Neural progenitor cell (in vitro differentiated cells): ENCODE results near the gene MATCAP1. TPM values are rescaled to one million over a fixed set of nuclear protein-coding genes. Genes with fewer than 3 reads are reported as not detected.
A peak's percentile ranks its signal among the peaks of the same experiment; 100 is the strongest.

Source experiments
- DNase-seq: peaks from one replicate; pipeline ENCODE4 v3.0.0-alpha.2; 2016; ENCODE audit warnings: low spot score
- H2AFZ ChIP-seq: fragments of 200-600 bp; sonication (generic); replicated peaks from 2 replicates; pipeline ENCODE4 v1.6.1; 2016; ENCODE audit warnings: antibody characterized with exemption
- H3F3A ChIP-seq: fragments of 200-600 bp; sonication (generic); 2 replicates; pipeline ENCODE4 v1.6.1; 2016; ENCODE audit warnings: antibody characterized with exemption, low read depth
- H3K27ac ChIP-seq: fragments of 200-600 bp; sonication (generic); 2 replicates; pipeline ENCODE4 v1.5.1; 2016; ENCODE audit warnings: mild to moderate bottlenecking
- H3K27me3 ChIP-seq: fragments of 200-600 bp; sonication (generic); 2 replicates; pipeline ENCODE4 v1.6.1; 2016; ENCODE audit warnings: mild to moderate bottlenecking, moderate library complexity
- H3K36me3 ChIP-seq: fragments of 200-600 bp; sonication (generic); 2 replicates; pipeline ENCODE4 v1.5.1; 2016
- H3K4me1 ChIP-seq: fragments of 200-600 bp; sonication (generic); 2 replicates; pipeline ENCODE4 v1.6.1; 2016; ENCODE audit warnings: mixed run types
- H3K4me2 ChIP-seq: fragments of 200-600 bp; sonication (generic); 2 replicates; pipeline ENCODE4 v1.6.1; 2016
- H3K4me3 ChIP-seq: fragments of 200-600 bp; sonication (generic); 2 replicates; pipeline ENCODE4 v1.5.1; 2016
- H3K79me2 ChIP-seq: fragments of 200-600 bp; sonication (generic); 2 replicates; pipeline ENCODE4 v1.6.1; 2016; ENCODE audit warnings: low read depth
- H3K9ac ChIP-seq: fragments of 200-600 bp; sonication (generic); 2 replicates; pipeline ENCODE4 v1.6.1; 2016
- H3K9me3 ChIP-seq: fragments of 200-600 bp; sonication (generic); 2 replicates; pipeline ENCODE4 v1.5.1; 2016; ENCODE audit warnings: low read depth
- H4K20me1 ChIP-seq: fragments of 200-600 bp; sonication (generic); 2 replicates; pipeline ENCODE4 v1.6.1; 2016; ENCODE audit warnings: low read depth
- H3K27ac Mint-ChIP-seq: 3 replicates; pipeline ENCODE4 v1.8.0; 2021; ENCODE audit warnings: mixed read lengths
- H3K27me3 Mint-ChIP-seq: 2 replicates; pipeline ENCODE4 v1.8.0; 2022; ENCODE audit warnings: low read depth, mild to moderate bottlenecking, inconsistent platforms, moderate library complexity, mixed read lengths; ENCODE audit not compliant: insufficient read depth
- H3K36me3 Mint-ChIP-seq: 3 replicates; pipeline ENCODE4 v1.8.0; 2021; ENCODE audit warnings: mixed read lengths
- H3K4me1 Mint-ChIP-seq: 3 replicates; pipeline ENCODE4 v1.8.0; 2021; ENCODE audit warnings: mixed read lengths
- H3K4me3 Mint-ChIP-seq: 3 replicates; pipeline ENCODE4 v1.8.0; 2021; ENCODE audit warnings: mild to moderate bottlenecking, moderate library complexity, mixed read lengths
- H3K9me3 Mint-ChIP-seq: 3 replicates; pipeline ENCODE4 v1.8.0; 2020; ENCODE audit warnings: mixed read lengths
- EZH2 ChIP-seq: fragments of 200-600 bp; sonication (generic); IDR thresholded peaks from 2 replicates; pipeline ENCODE4 v1.6.1; 2017; ENCODE audit warnings: antibody characterized with exemption, mild to moderate bottlenecking, moderate library complexity
- EZH2phosphoT487 ChIP-seq: fragments of 200-600 bp; sonication (generic); IDR thresholded peaks from 2 replicates; pipeline ENCODE4 v1.6.1; 2017; ENCODE audit warnings: antibody characterized with exemption
- total RNA-seq: library from RNA; depleted of rRNA; stranded (reverse); fragments of >200 nt; gene quantifications from 2 replicates; pipeline ENCODE4 v1.2.3, GENCODE V29; 2015; ENCODE audit warnings: low replicate concordance
- TF ChIP-seq, protein P1 (sequence below): fragments of 200-600 bp; sonication (generic); IDR thresholded peaks from 2 replicates; pipeline ENCODE4 v1.5.1; 2017; ENCODE audit warnings: antibody characterized with exemption, mild to moderate bottlenecking

The MATCAP1 gene
- total RNA-seq, 1 donor from 2014 or later = 15.7 TPM

GRCh38 chr16:67163999-67164558 lies 19.7 kb downstream of the MATCAP1 start:
- peak; percentile 48 for DNase-seq
- H3K27me3 ChIP-seq = peaks cover 100% of the 10 kb centered on the region
- H3K4me1 ChIP-seq = no peaks in the 10 kb centered on the region
- Mint-ChIP-seq H3K36me3 (no peaks in the 10 kb centered on the region), H3K27ac (no peak overlapping the region), H3K27me3 (peaks cover 82% of the 10 kb centered on the region), H3K4me3 (peak overlapping the region; percentile 69), H3K4me1 (peaks cover 2% of the 10 kb centered on the region), H3K9me3 (no peaks in the 10 kb centered on the region)
- no peak overlapping the region for H3K27ac ChIP-seq
- H3K9me3 ChIP-seq = no peaks in the 10 kb centered on the region
- H3K36me3 ChIP-seq = no peaks in the 10 kb centered on the region
- H3K4me2 ChIP-seq = peak overlapping the region; percentile 84
- TF ChIP-seq, protein P1, sequence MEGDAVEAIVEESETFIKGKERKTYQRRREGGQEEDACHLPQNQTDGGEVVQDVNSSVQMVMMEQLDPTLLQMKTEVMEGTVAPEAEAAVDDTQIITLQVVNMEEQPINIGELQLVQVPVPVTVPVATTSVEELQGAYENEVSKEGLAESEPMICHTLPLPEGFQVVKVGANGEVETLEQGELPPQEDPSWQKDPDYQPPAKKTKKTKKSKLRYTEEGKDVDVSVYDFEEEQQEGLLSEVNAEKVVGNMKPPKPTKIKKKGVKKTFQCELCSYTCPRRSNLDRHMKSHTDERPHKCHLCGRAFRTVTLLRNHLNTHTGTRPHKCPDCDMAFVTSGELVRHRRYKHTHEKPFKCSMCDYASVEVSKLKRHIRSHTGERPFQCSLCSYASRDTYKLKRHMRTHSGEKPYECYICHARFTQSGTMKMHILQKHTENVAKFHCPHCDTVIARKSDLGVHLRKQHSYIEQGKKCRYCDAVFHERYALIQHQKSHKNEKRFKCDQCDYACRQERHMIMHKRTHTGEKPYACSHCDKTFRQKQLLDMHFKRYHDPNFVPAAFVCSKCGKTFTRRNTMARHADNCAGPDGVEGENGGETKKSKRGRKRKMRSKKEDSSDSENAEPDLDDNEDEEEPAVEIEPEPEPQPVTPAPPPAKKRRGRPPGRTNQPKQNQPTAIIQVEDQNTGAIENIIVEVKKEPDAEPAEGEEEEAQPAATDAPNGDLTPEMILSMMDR = no peak
- peak; percentile 45 for TF ChIP-seq EZH2phosphoT487
- peak; percentile 82 for TF ChIP-seq EZH2
- H3K4me3 ChIP-seq = peak overlapping the region; percentile 47
- H3K79me2 ChIP-seq = no peaks in the 10 kb centered on the region
- no peak overlapping the region for H3K9ac ChIP-seq
- no peak overlapping the region for H2AFZ ChIP-seq
- H4K20me1 ChIP-seq = peaks cover 49% of the 10 kb centered on the region
- peaks cover 20% of the 10 kb centered on the region for H3F3A ChIP-seq

DNA sequence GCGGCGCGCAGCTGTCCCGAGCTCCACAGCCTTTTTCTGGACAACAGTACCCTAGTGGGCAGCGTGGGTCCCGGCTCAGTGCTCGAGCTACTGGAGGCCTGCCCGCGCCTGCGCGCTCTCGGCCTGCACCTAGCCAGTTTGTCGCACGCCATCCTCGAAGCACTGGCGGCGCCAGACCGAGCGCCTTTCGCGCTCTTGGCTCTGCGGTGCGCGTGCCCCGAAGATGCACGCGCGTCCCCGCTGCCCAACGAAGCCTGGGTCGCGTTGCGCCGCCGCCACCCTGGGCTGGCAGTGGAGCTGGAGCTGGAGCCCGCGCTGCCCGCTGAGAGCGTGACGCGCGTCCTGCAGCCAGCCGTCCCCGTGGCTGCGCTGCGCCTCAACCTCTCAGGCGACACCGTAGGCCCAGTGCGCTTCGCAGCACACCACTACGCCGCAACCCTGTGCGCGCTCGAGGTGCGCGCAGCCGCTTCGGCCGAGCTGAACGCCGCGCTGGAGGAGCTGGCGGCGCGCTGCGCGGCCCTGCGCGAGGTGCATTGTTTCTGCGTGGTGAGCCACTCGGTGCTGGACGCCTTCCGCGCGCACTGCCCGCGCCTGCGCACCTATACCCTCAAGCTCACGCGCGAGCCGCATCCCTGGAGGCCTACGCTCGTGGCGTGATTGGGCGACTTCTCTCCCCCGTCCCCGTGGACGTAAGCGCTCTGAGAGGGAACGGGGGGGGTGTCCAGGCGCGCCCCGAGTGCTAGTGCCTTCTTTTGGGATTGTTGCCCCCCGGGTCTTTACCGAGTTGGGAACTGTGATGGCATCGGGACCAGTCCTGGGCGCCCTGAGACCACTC lies 20.4 kb downstream of the MATCAP1 start:
- Mint-ChIP-seq H3K4me1 (peaks cover 6% of the 10 kb centered on the region), H3K27me3 (peaks cover 83% of the 10 kb centered on the region), H3K9me3 (no peaks in the 10 kb centered on the region), H3K36me3 (no peaks in the 10 kb centered on the region), H3K4me3 (peak overlapping the region; percentile 69), H3K27ac (no peak overlapping the region)
- Histone ChIP-seq H3K4me1 (no peaks in the 10 kb centered on the region), H3K4me2 (peak overlapping the region; percentile 84), H3F3A (peaks cover 20% of the 10 kb centered on the region), H3K79me2 (no peaks in the 10 kb centered on the region), H2AFZ (peak overlapping the region; percentile 87), H3K27ac (no peak overlapping the region), H3K4me3 (peak overlapping the region; percentile 47), H3K27me3 (peaks cover 100% of the 10 kb centered on the region), H4K20me1 (peaks cover 49% of the 10 kb centered on the region), H3K36me3 (no peaks in the 10 kb centered on the region), H3K9ac (no peak overlapping the region), H3K9me3 (no peaks in the 10 kb centered on the region)
- DNase-seq = peak; percentile 82
- TF ChIP-seq EZH2 = peak; percentile 99
- peak; percentile 82 for TF ChIP-seq EZH2phosphoT487
- TF ChIP-seq, protein P1 = peak; percentile 12

- no peak for DNase-seq
- Mint-ChIP-seq H3K9me3 (no peaks in the 10 kb centered on the region), H3K4me1 (peaks cover 6% of the 10 kb centered on the region), H3K36me3 (no peaks in the 10 kb centered on the region), H3K27me3 (peaks cover 83% of the 10 kb centered on the region), H3K27ac (no peak overlapping the region), H3K4me3 (peak overlapping the region; percentile 69)
- H3K27me3 ChIP-seq = peaks cover 100% of the 10 kb centered on the region
- no peaks in the 10 kb centered on the region for H3K79me2 ChIP-seq
- peak overlapping the region; percentile 47 for H3K4me3 ChIP-seq
- H2AFZ ChIP-seq = peak overlapping the region; percentile 87
- no peaks in the 10 kb centered on the region for H3K4me1 ChIP-seq
- peaks cover 20% of the 10 kb centered on the region for H3F3A ChIP-seq
- H3K4me2 ChIP-seq = peak overlapping the region; percentile 84
- H3K9me3 ChIP-seq = no peaks in the 10 kb centered on the region
- no peak overlapping the region for H3K27ac ChIP-seq
- H3K36me3 ChIP-seq = no peaks in the 10 kb centered on the region
- TF ChIP-seq, protein P1 = no peak
- TF ChIP-seq EZH2phosphoT487 (peak; percentile 66), EZH2 (no peak)
- peaks cover 55% of the 10 kb centered on the region for H4K20me1 ChIP-seq
- H3K9ac ChIP-seq = no peak overlapping the region
Observed at GRCh38 chr16:67162506-67163163, 21.1 kb downstream of the MATCAP1 start.
